SK-N-SH treated with all-trans-retinoic acid at 6 μM for 48 hours (cell line): ENCODE results near the gene GRM7.

Source experiments
- ATAC-seq: fragments of 200-7000 bp; cut with Tn5 transposase; 3 replicates; pipeline ENCODE4 v1.9.1; 2020; ENCODE audit warnings: mild to moderate bottlenecking, moderate library complexity
- ARNTL ChIP-seq: fragments of 450-650 bp; formaldehyde crosslinking; IDR thresholded peaks from 2 replicates; pipeline ENCODE4 v1.5.0; 2020; ENCODE audit warnings: low read depth, mild to moderate bottlenecking, moderate library complexity, borderline replicate concordance
- BACH2 ChIP-seq: fragments of 250-450 bp; sonication (Bioruptor Pico); IDR thresholded peaks from 2 replicates; pipeline ENCODE4 v1.9.0; 2021; ENCODE audit warnings: mild to moderate bottlenecking, borderline replicate concordance
- CREB5 ChIP-seq: fragments of 250-450 bp; sonication (Bioruptor Pico); IDR thresholded peaks from 2 replicates; pipeline ENCODE4 v1.5.1; 2020; ENCODE audit warnings: low read depth, mild to moderate bottlenecking, moderate library complexity
- CSDC2 ChIP-seq: fragments of 250-450 bp; sonication (Bioruptor Pico); IDR thresholded peaks from 2 replicates; pipeline ENCODE4 v1.5.0; 2020; ENCODE audit warnings: mild to moderate bottlenecking, moderate library complexity
- CSRNP3 ChIP-seq: fragments of 250-450 bp; sonication (Bioruptor Pico); IDR thresholded peaks from 2 replicates; pipeline ENCODE4 v1.5.1; 2021; ENCODE audit warnings: mild to moderate bottlenecking, moderate library complexity
- ESRRG ChIP-seq: fragments of 250-450 bp; sonication (Bioruptor Pico); IDR thresholded peaks from 2 replicates; pipeline ENCODE4 v1.6.1; 2021; ENCODE audit warnings: mild to moderate bottlenecking
- GLIS3 ChIP-seq: fragments of 250-450 bp; sonication (Bioruptor Pico); IDR thresholded peaks from 2 replicates; pipeline ENCODE4 v1.5.0; 2020; ENCODE audit warnings: mild to moderate bottlenecking, moderate library complexity
- ISL1 ChIP-seq: fragments of 250-450 bp; sonication (Bioruptor Pico); IDR thresholded peaks from 2 replicates; pipeline ENCODE4 v2.1.2; 2022; ENCODE audit warnings: mild to moderate bottlenecking, moderate library complexity
- OSR1 ChIP-seq: fragments of 250-450 bp; sonication (Bioruptor Pico); IDR thresholded peaks from 2 replicates; pipeline ENCODE4 v1.8.0; 2022; ENCODE audit warnings: moderate library complexity, mild to moderate bottlenecking, inconsistent platforms
- POU6F1 ChIP-seq: fragments of 250-450 bp; sonication (Bioruptor Pico); IDR thresholded peaks from 2 replicates; pipeline ENCODE4 v1.8.0; 2021; ENCODE audit warnings: low read depth, mild to moderate bottlenecking, moderate library complexity, borderline replicate concordance
- RARB ChIP-seq: fragments of 250-450 bp; sonication (Bioruptor Pico); IDR thresholded peaks from 2 replicates; pipeline ENCODE4 v1.8.0; 2021; ENCODE audit warnings: mild to moderate bottlenecking, moderate library complexity
- SNAI2 ChIP-seq: fragments of 250-450 bp; sonication (Bioruptor Pico); IDR thresholded peaks from 2 replicates; pipeline ENCODE4 v1.5.0; 2020; ENCODE audit warnings: mild to moderate bottlenecking, moderate library complexity
- TCF4 ChIP-seq: fragments of 250-450 bp; sonication (Bioruptor Pico); IDR thresholded peaks from 2 replicates; pipeline ENCODE4 v1.8.0; 2021; ENCODE audit warnings: mild to moderate bottlenecking, moderate library complexity, borderline replicate concordance
- TOX ChIP-seq: fragments of 250-450 bp; sonication (Bioruptor Pico); IDR thresholded peaks from 2 replicates; pipeline ENCODE4 v1.8.0; 2021; ENCODE audit warnings: mild to moderate bottlenecking, moderate library complexity, borderline replicate concordance
- TSHZ2 ChIP-seq: fragments of 250-450 bp; sonication (Bioruptor Pico); IDR thresholded peaks from 2 replicates; pipeline ENCODE4 v1.5.0; 2020; ENCODE audit warnings: mild to moderate bottlenecking, moderate library complexity
- ZFP30 ChIP-seq: fragments of 450-650 bp; formaldehyde crosslinking; IDR thresholded peaks from 2 replicates; pipeline ENCODE4 v1.5.0; 2022; ENCODE audit warnings: mild to moderate bottlenecking, moderate library complexity
- ZNF70 ChIP-seq: fragments of 450-650 bp; formaldehyde crosslinking; IDR thresholded peaks from 2 replicates; pipeline ENCODE4 v1.5.0; 2020; ENCODE audit warnings: mild to moderate bottlenecking, moderate library complexity
- ZNF8 ChIP-seq: fragments of 450-650 bp; formaldehyde crosslinking; IDR thresholded peaks from 2 replicates; pipeline ENCODE4 v1.5.0; 2020; ENCODE audit warnings: mild to moderate bottlenecking, moderate library complexity

Gene GRM7

GRCh38 chr3:7695049-7695448, 834.1 kb downstream of the GRM7 start:
- no peak for TF ChIP-seq TOX (CRISPR knock-in tag)
- TF ChIP-seq CSRNP3 (CRISPR knock-in tag), result no peak
- TF ChIP-seq ZNF70 (CRISPR knock-in tag), result no peak
- TF ChIP-seq OSR1 (CRISPR knock-in tag), result no peak
- no peak for TF ChIP-seq ESRRG (CRISPR knock-in tag)
- TF ChIP-seq RARB, result no peak
- TF ChIP-seq ISL1 (CRISPR knock-in tag), result no peak
- TF ChIP-seq BACH2 (CRISPR knock-in tag), result no peak
- no peak for TF ChIP-seq POU6F1 (CRISPR knock-in tag)
- no peak for TF ChIP-seq CREB5 (CRISPR knock-in tag)
- no peak for TF ChIP-seq SNAI2 (CRISPR knock-in tag)
- TF ChIP-seq GLIS3 (CRISPR knock-in tag), result no peak
- no peak for TF ChIP-seq ZNF8
- TF ChIP-seq TSHZ2 (CRISPR knock-in tag), result no peak
- TF ChIP-seq CSDC2, result no peak
- no peak for TF ChIP-seq TCF4
- TF ChIP-seq ZFP30, result no peak
- TF ChIP-seq ARNTL (CRISPR knock-in tag), result no peak
- no peak for ATAC-seq

GRCh38 chr3:7696320-7696719, 835.4 kb downstream of the GRM7 start:
- no peak for TF ChIP-seq ARNTL (CRISPR knock-in tag)
- TF ChIP-seq RARB, result no peak
- no peak for TF ChIP-seq SNAI2 (CRISPR knock-in tag)
- TF ChIP-seq BACH2 (CRISPR knock-in tag), result no peak
- no peak for TF ChIP-seq TSHZ2 (CRISPR knock-in tag)
- no peak for TF ChIP-seq CREB5 (CRISPR knock-in tag)
- no peak for TF ChIP-seq CSRNP3 (CRISPR knock-in tag)
- no peak for TF ChIP-seq ZNF70 (CRISPR knock-in tag)
- no peak for TF ChIP-seq GLIS3 (CRISPR knock-in tag)
- ATAC-seq, result no peak
